Body of pancreas (tissue), 4 donors: ENCODE measurements around the gene CACTIN. TPM values are rescaled to one million over a fixed set of nuclear protein-coding genes. Genes with fewer than 3 reads are reported as not detected.

Experiments used
- ATAC-seq: fragments of 150-250 bp; one replicate; pipeline ENCODE4 v1.9.1; 2016
- DNase-seq, 4 donors: peaks; one replicate each; pipeline ENCODE4 v3.0.0-alpha.2; 2019
- H3K27ac ChIP-seq, 4 donors: fragments of 200-600 bp; sonication (generic); 1 replicate in 3 of 4; 2 replicates in 1 of 4; pipeline versions ENCODE4 v1.5.1 to v1.6.1; 2016 to 2019; ENCODE audit warnings: mild to moderate bottlenecking in 1 of 4, mixed read lengths in 1 of 4, moderate library complexity in 1 of 4
- H3K27me3 ChIP-seq, 2 donors: fragments of 200-600 bp; sonication (generic); one replicate each; pipeline ENCODE4 v1.6.0; 2016; ENCODE audit warnings: mild to moderate bottlenecking in 1 of 2
- H3K36me3 ChIP-seq, 2 donors: fragments of 200-600 bp; sonication (generic); replicated peaks in 1 of 2; 2 replicates each; pipeline ENCODE4 v1.5.1; 2016; ENCODE audit warnings: low read depth in 2 of 2; ENCODE audit not compliant: insufficient read depth in 1 of 2
- H3K4me1 ChIP-seq: fragments of 200-600 bp; sonication (generic); one replicate; pipeline ENCODE4 v1.6.0; 2016
- H3K4me3 ChIP-seq, 2 donors: fragments of 200-600 bp; sonication (generic); 1 replicate in 1 of 2; 2 replicates in 1 of 2; pipeline ENCODE4 v1.5.1; 2016 to 2019
- H3K9me3 ChIP-seq, 3 donors: fragments of 200-600 bp; sonication (generic); 1 replicate in 2 of 3; 2 replicates in 1 of 3; pipeline ENCODE4 v1.5.1; 2016
- CTCF ChIP-seq, 7 experiments: fragments of 450-650 bp in 4 of 7; fragments of 200-600 bp in 3 of 7; sonication (generic) in 3 of 7; IDR thresholded peaks; one replicate each; pipeline ENCODE4 v1.5.1; 2016 to 2019; ENCODE audit warnings: antibody characterized with exemption in 7 of 7
- POLR2A ChIP-seq, 3 donors: fragments of 450-650 bp; IDR thresholded peaks; one replicate each; pipeline ENCODE4 v1.6.1; 2016; ENCODE audit warnings: antibody characterized with exemption in 3 of 3, mild to moderate bottlenecking in 2 of 3
- WGBS, 2 donors: methylation state at CpG; one replicate each; pipeline ENCODE4 v1.1.5; 2017; 5-methylcytosine and 5-hydroxymethylcytosine counted together
- intact Hi-C: fragments of 100-400 bp; cut with DNase I; formaldehyde crosslinking; loops from one replicate; pipeline ENCODE4 v1.15.1; 2023
- total RNA-seq, 2 donors: library from RNA; depleted of rRNA; stranded (reverse); fragments of >200 nt; gene quantifications; one replicate each; pipeline ENCODE4 v1.1.0, GENCODE V29; 2016

CACTIN gene
- total RNA-seq, 2 donors from 2014 or later: 16.3 to 23.4 TPM

GRCh38 chr19:3658004-3658869, 31.6 kb upstream of the CACTIN start:
- no peak for TF ChIP-seq CTCF (IDR thresholded peaks at IDR 0.05)
- TF ChIP-seq POLR2A (IDR thresholded peaks at IDR 0.05): no peak
- ATAC-seq (peak; percentile 91), DNase-seq (peak; percentile 85 to 93 (median 88))
- Histone ChIP-seq H3K4me3 (no peak overlapping the region), H3K27ac (peak overlapping the region in 2 of 4 donors; percentile 38 to 39), H3K27me3 (no peaks in the 10 kb centered on the region), H3K36me3 (peaks cover 0 to 3% of the 10 kb centered on the region in 2 donors), H3K4me1 (peaks cover 11% of the 10 kb centered on the region), H3K9me3 (no peaks in the 10 kb centered on the region)
- intact Hi-C loops: no loop called here
- WGBS, 2 donors: 68 to 87% methylated on average over 9 to 38 of the region's 39 CpGs

GRCh38 chr19:3657395-3657769, 30.8 kb upstream of the CACTIN start:
- H3K36me3 ChIP-seq: peaks cover 0 to 4% of the 10 kb centered on the region in 2 donors
- TF ChIP-seq CTCF (IDR thresholded peaks at IDR 0.05) (no peak), POLR2A (IDR thresholded peaks at IDR 0.05) (no peak)
- no peaks in the 10 kb centered on the region for H3K9me3 ChIP-seq
- no peaks in the 10 kb centered on the region for H3K27me3 ChIP-seq
- no peak for DNase-seq
- H3K27ac ChIP-seq: peak overlapping the region in 2 of 4 donors; percentile 38 to 39
- WGBS, 2 donors: 93 to 98% methylated on average over 16 of the region's 16 CpGs
- ATAC-seq: no peak
- no peak overlapping the region for H3K4me3 ChIP-seq
- H3K4me1 ChIP-seq: peaks cover 11% of the 10 kb centered on the region
- intact Hi-C loops: no loop called here

- H3K9me3 ChIP-seq: no peaks in the 10 kb centered on the region
- H3K27ac ChIP-seq: no peak overlapping the region
- no peaks in the 10 kb centered on the region for H3K27me3 ChIP-seq
- no peak overlapping the region for H3K4me3 ChIP-seq
- H3K4me1 ChIP-seq: peaks cover 11% of the 10 kb centered on the region
- ATAC-seq (no peak), DNase-seq (no peak)
- TF ChIP-seq POLR2A (IDR thresholded peaks at IDR 0.05): no peak
- TF ChIP-seq CTCF (IDR thresholded peaks at IDR 0.05): no peak
- intact Hi-C loops: no loop called here
- peaks cover under 1 to 4% of the 10 kb centered on the region in 2 donors for H3K36me3 ChIP-seq
- 94 to 97% methylated on average over 9 to 19 of the region's 19 CpGs for WGBS, 2 donors
Measured at GRCh38 chr19:3656747-3657394, 30.3 kb upstream of the CACTIN start.

GRCh38 chr19:3656073-3656746, 29.6 kb upstream of the CACTIN start:
- ATAC-seq: no peak
- H3K27ac ChIP-seq: no peak overlapping the region

More at GRCh38 chr19:3656073-3656746, 29.6 kb upstream of the CACTIN start:
- no peaks in the 10 kb centered on the region for H3K9me3 ChIP-seq
- H3K4me3 ChIP-seq: no peak overlapping the region
- peaks cover 4% of the 10 kb centered on the region in 2 donors for H3K36me3 ChIP-seq
- WGBS, 2 donors: 84 to 93% methylated on average over 21 to 36 of the region's 36 CpGs
- no peaks in the 10 kb centered on the region for H3K27me3 ChIP-seq
- no peak for DNase-seq
- intact Hi-C loops: no loop called here
- H3K4me1 ChIP-seq: peaks cover 11% of the 10 kb centered on the region
- TF ChIP-seq CTCF (IDR thresholded peaks at IDR 0.05) (no peak), POLR2A (IDR thresholded peaks at IDR 0.05) (no peak)
